ENCODE results near the gene FOXR1. TPM values are rescaled to one million over a fixed set of nuclear protein-coding genes. Genes with fewer than 3 reads are reported as not detected.

FOXR1 gene
- total RNA-seq, 1 experiment from 2014 or later: not detected

DNA sequence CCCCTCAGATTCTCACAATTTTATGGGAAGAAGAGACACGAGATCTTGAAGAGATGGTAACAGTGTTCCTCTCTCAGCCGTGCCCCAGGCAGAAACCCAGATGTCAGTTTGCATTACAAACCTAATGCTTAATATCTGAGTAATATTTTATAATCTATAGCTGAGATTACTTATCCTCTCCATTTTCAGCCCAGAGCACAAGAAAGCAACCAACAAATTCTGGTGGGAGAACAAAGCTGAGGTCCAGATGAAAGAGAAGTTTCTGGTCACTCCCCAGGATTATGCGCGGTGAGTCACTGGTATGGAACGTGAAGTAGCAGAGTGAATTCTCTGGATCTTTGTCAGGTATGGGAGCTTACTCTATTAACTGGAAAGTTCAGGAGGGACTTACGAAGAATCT lies 27.3 kb downstream of the FOXR1 start (continued):
- TF ChIP-seq, protein P1, sequence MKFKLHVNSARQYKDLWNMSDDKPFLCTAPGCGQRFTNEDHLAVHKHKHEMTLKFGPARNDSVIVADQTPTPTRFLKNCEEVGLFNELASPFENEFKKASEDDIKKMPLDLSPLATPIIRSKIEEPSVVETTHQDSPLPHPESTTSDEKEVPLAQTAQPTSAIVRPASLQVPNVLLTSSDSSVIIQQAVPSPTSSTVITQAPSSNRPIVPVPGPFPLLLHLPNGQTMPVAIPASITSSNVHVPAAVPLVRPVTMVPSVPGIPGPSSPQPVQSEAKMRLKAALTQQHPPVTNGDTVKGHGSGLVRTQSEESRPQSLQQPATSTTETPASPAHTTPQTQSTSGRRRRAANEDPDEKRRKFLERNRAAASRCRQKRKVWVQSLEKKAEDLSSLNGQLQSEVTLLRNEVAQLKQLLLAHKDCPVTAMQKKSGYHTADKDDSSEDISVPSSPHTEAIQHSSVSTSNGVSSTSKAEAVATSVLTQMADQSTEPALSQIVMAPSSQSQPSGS (CRISPR knock-in tag; IDR thresholded peaks at IDR 0.05; ENCODE audit: borderline replicate concordance, low read depth): no peak
- TF ChIP-seq, protein P2, sequence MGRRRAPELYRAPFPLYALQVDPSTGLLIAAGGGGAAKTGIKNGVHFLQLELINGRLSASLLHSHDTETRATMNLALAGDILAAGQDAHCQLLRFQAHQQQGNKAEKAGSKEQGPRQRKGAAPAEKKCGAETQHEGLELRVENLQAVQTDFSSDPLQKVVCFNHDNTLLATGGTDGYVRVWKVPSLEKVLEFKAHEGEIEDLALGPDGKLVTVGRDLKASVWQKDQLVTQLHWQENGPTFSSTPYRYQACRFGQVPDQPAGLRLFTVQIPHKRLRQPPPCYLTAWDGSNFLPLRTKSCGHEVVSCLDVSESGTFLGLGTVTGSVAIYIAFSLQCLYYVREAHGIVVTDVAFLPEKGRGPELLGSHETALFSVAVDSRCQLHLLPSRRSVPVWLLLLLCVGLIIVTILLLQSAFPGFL (CRISPR knock-in tag; IDR thresholded peaks at IDR 0.05; ENCODE audit: borderline replicate concordance): no peak
- TF ChIP-seq, protein P3, sequence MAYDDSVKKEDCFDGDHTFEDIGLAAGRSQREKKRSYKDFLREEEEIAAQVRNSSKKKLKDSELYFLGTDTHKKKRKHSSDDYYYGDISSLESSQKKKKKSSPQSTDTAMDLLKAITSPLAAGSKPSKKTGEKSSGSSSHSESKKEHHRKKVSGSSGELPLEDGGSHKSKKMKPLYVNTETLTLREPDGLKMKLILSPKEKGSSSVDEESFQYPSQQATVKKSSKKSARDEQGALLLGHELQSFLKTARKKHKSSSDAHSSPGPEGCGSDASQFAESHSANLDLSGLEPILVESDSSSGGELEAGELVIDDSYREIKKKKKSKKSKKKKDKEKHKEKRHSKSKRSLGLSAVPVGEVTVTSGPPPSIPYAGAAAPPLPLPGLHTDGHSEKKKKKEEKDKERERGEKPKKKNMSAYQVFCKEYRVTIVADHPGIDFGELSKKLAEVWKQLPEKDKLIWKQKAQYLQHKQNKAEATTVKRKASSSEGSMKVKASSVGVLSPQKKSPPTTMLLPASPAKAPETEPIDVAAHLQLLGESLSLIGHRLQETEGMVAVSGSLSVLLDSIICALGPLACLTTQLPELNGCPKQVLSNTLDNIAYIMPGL (CRISPR knock-in tag; IDR thresholded peaks at IDR 0.05): no peak

DNA sequence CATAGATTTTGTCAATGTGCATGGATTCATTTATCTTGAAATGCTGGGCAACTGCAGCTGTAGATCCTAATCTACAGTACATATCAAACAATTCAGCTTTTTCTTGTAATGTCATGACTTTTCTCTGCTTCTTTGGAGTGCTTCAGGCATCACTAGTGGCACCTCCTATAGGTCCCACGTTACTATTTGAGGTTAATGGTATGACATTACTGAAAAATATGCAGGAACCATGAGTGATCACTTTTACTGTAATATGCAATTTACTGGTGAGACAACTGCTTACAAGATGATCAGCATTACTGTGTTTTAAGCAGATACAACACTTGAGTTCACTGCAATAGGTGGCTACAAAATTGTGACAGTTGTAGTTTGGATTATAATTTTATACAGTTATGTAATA lies 29.3 kb downstream of the FOXR1 start:
- Mint-ChIP-seq H3K4me1 (peaks cover 26% of the 10 kb centered on the region), H3K36me3 (peaks cover 42% of the 10 kb centered on the region), H3K4me3 (no peak overlapping the region), H3K9me3 (no peaks in the 10 kb centered on the region), H3K27ac (peak overlapping the region; percentile 12; the same call in 1 of the 2 replicates), H3K27me3 (ENCODE audit: low read depth) (no peaks in the 10 kb centered on the region)
- ATAC-seq (no peak), DNase-seq (ENCODE audit: low spot score) (no peak)
- CTCF ChIA-PET: no interaction called here
- POLR2A ChIA-PET: no interaction called here
- TF ChIP-seq, protein P2 (CRISPR knock-in tag; IDR thresholded peaks at IDR 0.05; ENCODE audit: borderline replicate concordance): no peak

DNA sequence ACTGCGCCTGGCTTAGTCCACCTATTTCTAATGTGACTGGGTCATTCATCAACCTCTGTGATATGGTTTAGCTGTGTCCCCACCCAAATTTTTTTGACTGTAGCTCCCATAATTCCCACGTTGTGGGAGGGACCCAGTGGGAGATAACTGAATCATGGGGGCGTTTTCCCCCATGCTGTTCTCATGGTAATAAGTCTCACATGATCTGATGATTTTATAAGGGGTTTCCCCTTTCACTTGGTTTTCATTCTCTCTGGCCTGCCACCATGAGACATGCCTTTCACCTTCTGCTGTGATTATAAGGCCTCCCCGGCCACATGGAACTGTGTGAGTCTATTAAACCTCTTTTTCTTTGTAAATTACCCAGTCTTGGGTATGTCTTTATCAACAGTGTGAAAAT lies 35.1 kb downstream of the FOXR1 start:
- peaks cover 47% of the 10 kb centered on the region for H3K36me3 Mint-ChIP-seq

More for the DNA sequence above, 35.1 kb downstream of the FOXR1 start:
- Mint-ChIP-seq H3K9me3 (no peaks in the 10 kb centered on the region), H3K4me1 (no peaks in the 10 kb centered on the region), H3K4me3 (no peak overlapping the region), H3K27ac (peak overlapping the region; percentile 19; the same call in 1 of the 2 replicates), H3K27me3 (ENCODE audit: low read depth) (no peaks in the 10 kb centered on the region)
- no peak for ATAC-seq
- ChIA-PET POLR2A (no interaction called here), CTCF (no interaction called here)
- no peak for DNase-seq (ENCODE audit: low spot score)
- TF ChIP-seq NR3C1 (CRISPR knock-in tag; conservative IDR thresholded peaks at IDR 0.05; ENCODE audit: low read depth) (no peak), ZNF219 (CRISPR knock-in tag; IDR thresholded peaks at IDR 0.05; ENCODE audit: borderline replicate concordance) (no peak), TP53 (CRISPR knock-in tag; IDR thresholded peaks at IDR 0.05) (no peak), ZBTB21 (CRISPR knock-in tag; IDR thresholded peaks at IDR 0.05; ENCODE audit: borderline replicate concordance) (no peak), ZNF423 (CRISPR knock-in tag; IDR thresholded peaks at IDR 0.05) (no peak), TEAD4 (CRISPR knock-in tag; IDR thresholded peaks at IDR 0.05) (no peak), JAZF1 (CRISPR knock-in tag; IDR thresholded peaks at IDR 0.05) (no peak), ZNF263 (CRISPR knock-in tag; IDR thresholded peaks at IDR 0.05; ENCODE audit: low read depth) (no peak)
- TF ChIP-seq, protein P4, sequence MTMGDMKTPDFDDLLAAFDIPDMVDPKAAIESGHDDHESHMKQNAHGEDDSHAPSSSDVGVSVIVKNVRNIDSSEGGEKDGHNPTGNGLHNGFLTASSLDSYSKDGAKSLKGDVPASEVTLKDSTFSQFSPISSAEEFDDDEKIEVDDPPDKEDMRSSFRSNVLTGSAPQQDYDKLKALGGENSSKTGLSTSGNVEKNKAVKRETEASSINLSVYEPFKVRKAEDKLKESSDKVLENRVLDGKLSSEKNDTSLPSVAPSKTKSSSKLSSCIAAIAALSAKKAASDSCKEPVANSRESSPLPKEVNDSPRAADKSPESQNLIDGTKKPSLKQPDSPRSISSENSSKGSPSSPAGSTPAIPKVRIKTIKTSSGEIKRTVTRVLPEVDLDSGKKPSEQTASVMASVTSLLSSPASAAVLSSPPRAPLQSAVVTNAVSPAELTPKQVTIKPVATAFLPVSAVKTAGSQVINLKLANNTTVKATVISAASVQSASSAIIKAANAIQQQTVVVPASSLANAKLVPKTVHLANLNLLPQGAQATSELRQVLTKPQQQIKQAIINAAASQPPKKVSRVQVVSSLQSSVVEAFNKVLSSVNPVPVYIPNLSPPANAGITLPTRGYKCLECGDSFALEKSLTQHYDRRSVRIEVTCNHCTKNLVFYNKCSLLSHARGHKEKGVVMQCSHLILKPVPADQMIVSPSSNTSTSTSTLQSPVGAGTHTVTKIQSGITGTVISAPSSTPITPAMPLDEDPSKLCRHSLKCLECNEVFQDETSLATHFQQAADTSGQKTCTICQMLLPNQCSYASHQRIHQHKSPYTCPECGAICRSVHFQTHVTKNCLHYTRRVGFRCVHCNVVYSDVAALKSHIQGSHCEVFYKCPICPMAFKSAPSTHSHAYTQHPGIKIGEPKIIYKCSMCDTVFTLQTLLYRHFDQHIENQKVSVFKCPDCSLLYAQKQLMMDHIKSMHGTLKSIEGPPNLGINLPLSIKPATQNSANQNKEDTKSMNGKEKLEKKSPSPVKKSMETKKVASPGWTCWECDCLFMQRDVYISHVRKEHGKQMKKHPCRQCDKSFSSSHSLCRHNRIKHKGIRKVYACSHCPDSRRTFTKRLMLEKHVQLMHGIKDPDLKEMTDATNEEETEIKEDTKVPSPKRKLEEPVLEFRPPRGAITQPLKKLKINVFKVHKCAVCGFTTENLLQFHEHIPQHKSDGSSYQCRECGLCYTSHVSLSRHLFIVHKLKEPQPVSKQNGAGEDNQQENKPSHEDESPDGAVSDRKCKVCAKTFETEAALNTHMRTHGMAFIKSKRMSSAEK (CRISPR knock-in tag; IDR thresholded peaks at IDR 0.05; ENCODE audit: borderline replicate concordance): no peak
- TF ChIP-seq, protein P5, sequence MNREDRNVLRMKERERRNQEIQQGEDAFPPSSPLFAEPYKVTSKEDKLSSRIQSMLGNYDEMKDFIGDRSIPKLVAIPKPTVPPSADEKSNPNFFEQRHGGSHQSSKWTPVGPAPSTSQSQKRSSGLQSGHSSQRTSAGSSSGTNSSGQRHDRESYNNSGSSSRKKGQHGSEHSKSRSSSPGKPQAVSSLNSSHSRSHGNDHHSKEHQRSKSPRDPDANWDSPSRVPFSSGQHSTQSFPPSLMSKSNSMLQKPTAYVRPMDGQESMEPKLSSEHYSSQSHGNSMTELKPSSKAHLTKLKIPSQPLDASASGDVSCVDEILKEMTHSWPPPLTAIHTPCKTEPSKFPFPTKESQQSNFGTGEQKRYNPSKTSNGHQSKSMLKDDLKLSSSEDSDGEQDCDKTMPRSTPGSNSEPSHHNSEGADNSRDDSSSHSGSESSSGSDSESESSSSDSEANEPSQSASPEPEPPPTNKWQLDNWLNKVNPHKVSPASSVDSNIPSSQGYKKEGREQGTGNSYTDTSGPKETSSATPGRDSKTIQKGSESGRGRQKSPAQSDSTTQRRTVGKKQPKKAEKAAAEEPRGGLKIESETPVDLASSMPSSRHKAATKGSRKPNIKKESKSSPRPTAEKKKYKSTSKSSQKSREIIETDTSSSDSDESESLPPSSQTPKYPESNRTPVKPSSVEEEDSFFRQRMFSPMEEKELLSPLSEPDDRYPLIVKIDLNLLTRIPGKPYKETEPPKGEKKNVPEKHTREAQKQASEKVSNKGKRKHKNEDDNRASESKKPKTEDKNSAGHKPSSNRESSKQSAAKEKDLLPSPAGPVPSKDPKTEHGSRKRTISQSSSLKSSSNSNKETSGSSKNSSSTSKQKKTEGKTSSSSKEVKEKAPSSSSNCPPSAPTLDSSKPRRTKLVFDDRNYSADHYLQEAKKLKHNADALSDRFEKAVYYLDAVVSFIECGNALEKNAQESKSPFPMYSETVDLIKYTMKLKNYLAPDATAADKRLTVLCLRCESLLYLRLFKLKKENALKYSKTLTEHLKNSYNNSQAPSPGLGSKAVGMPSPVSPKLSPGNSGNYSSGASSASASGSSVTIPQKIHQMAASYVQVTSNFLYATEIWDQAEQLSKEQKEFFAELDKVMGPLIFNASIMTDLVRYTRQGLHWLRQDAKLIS (CRISPR knock-in tag; IDR thresholded peaks at IDR 0.05; ENCODE audit: borderline replicate concordance): no peak
- TF ChIP-seq, protein P6, sequence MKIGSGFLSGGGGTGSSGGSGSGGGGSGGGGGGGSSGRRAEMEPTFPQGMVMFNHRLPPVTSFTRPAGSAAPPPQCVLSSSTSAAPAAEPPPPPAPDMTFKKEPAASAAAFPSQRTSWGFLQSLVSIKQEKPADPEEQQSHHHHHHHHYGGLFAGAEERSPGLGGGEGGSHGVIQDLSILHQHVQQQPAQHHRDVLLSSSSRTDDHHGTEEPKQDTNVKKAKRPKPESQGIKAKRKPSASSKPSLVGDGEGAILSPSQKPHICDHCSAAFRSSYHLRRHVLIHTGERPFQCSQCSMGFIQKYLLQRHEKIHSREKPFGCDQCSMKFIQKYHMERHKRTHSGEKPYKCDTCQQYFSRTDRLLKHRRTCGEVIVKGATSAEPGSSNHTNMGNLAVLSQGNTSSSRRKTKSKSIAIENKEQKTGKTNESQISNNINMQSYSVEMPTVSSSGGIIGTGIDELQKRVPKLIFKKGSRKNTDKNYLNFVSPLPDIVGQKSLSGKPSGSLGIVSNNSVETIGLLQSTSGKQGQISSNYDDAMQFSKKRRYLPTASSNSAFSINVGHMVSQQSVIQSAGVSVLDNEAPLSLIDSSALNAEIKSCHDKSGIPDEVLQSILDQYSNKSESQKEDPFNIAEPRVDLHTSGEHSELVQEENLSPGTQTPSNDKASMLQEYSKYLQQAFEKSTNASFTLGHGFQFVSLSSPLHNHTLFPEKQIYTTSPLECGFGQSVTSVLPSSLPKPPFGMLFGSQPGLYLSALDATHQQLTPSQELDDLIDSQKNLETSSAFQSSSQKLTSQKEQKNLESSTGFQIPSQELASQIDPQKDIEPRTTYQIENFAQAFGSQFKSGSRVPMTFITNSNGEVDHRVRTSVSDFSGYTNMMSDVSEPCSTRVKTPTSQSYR (CRISPR knock-in tag; IDR thresholded peaks at IDR 0.05): no peak

Measured in WTC11 (cell line).